Measurements from ENCODE around the gene CHCHD6.

DNA sequence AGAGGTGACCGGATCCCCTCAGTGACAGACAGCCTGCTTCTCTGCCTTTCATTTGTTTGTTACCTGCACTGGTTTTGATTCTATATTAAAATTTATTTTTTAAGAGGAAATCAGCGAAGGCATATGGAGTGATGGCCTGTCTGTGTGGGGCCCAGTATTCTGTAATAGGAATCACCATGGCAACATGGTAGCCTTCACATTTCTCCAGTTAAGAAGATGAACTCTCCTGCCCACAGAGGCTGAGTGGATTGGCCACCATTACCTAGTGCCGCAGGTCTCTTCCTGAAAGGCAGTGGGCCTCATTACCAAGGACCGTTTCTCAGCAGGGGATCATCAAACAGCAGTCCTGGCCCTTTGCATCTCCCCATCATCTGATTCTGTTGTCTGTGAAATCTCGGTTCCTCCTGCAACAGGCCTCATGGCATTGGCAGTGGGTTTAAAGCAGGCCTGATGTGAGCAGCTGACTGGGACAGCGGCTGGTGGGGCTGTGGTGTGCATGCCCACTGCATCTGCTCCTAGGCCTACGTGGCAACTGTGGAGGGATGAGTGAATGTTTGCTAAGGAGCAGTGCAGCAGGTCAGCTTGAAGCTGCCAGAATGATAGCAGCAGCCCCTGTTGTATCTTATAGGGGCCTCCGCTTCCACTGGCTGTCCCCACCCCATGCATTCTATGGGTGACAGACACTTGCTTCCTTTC is 114.5 kb downstream of the CHCHD6 start:
- TF ChIP-seq NR2C2 (CRISPR knock-in tag; IDR thresholded peaks at IDR 0.05), result no peak
- TF ChIP-seq CTCF (IDR thresholded peaks at IDR 0.05), result no peak
- TF ChIP-seq ZNF425 (CRISPR knock-in tag; conservative IDR thresholded peaks at IDR 0.05), result no peak
- no peak for TF ChIP-seq NR3C1 (CRISPR knock-in tag; conservative IDR thresholded peaks at IDR 0.05; ENCODE audit: low read depth)
- TF ChIP-seq, protein P1, sequence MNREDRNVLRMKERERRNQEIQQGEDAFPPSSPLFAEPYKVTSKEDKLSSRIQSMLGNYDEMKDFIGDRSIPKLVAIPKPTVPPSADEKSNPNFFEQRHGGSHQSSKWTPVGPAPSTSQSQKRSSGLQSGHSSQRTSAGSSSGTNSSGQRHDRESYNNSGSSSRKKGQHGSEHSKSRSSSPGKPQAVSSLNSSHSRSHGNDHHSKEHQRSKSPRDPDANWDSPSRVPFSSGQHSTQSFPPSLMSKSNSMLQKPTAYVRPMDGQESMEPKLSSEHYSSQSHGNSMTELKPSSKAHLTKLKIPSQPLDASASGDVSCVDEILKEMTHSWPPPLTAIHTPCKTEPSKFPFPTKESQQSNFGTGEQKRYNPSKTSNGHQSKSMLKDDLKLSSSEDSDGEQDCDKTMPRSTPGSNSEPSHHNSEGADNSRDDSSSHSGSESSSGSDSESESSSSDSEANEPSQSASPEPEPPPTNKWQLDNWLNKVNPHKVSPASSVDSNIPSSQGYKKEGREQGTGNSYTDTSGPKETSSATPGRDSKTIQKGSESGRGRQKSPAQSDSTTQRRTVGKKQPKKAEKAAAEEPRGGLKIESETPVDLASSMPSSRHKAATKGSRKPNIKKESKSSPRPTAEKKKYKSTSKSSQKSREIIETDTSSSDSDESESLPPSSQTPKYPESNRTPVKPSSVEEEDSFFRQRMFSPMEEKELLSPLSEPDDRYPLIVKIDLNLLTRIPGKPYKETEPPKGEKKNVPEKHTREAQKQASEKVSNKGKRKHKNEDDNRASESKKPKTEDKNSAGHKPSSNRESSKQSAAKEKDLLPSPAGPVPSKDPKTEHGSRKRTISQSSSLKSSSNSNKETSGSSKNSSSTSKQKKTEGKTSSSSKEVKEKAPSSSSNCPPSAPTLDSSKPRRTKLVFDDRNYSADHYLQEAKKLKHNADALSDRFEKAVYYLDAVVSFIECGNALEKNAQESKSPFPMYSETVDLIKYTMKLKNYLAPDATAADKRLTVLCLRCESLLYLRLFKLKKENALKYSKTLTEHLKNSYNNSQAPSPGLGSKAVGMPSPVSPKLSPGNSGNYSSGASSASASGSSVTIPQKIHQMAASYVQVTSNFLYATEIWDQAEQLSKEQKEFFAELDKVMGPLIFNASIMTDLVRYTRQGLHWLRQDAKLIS (CRISPR knock-in tag; IDR thresholded peaks at IDR 0.05; ENCODE audit: borderline replicate concordance), result no peak
- TF ChIP-seq ARID4B (CRISPR knock-in tag; IDR thresholded peaks at IDR 0.05; ENCODE audit: borderline replicate concordance), result no peak
- TF ChIP-seq ZBTB21 (CRISPR knock-in tag; IDR thresholded peaks at IDR 0.05; ENCODE audit: borderline replicate concordance), result no peak
- TF ChIP-seq, protein P2, sequence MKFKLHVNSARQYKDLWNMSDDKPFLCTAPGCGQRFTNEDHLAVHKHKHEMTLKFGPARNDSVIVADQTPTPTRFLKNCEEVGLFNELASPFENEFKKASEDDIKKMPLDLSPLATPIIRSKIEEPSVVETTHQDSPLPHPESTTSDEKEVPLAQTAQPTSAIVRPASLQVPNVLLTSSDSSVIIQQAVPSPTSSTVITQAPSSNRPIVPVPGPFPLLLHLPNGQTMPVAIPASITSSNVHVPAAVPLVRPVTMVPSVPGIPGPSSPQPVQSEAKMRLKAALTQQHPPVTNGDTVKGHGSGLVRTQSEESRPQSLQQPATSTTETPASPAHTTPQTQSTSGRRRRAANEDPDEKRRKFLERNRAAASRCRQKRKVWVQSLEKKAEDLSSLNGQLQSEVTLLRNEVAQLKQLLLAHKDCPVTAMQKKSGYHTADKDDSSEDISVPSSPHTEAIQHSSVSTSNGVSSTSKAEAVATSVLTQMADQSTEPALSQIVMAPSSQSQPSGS (CRISPR knock-in tag; IDR thresholded peaks at IDR 0.05; ENCODE audit: borderline replicate concordance, low read depth), result no peak
- TF ChIP-seq NFE2L1 (CRISPR knock-in tag; IDR thresholded peaks at IDR 0.05), result no peak
- TF ChIP-seq, protein P3, sequence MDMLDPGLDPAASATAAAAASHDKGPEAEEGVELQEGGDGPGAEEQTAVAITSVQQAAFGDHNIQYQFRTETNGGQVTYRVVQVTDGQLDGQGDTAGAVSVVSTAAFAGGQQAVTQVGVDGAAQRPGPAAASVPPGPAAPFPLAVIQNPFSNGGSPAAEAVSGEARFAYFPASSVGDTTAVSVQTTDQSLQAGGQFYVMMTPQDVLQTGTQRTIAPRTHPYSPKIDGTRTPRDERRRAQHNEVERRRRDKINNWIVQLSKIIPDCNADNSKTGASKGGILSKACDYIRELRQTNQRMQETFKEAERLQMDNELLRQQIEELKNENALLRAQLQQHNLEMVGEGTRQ (CRISPR knock-in tag; IDR thresholded peaks at IDR 0.05), result no peak
- TF ChIP-seq, protein P4, sequence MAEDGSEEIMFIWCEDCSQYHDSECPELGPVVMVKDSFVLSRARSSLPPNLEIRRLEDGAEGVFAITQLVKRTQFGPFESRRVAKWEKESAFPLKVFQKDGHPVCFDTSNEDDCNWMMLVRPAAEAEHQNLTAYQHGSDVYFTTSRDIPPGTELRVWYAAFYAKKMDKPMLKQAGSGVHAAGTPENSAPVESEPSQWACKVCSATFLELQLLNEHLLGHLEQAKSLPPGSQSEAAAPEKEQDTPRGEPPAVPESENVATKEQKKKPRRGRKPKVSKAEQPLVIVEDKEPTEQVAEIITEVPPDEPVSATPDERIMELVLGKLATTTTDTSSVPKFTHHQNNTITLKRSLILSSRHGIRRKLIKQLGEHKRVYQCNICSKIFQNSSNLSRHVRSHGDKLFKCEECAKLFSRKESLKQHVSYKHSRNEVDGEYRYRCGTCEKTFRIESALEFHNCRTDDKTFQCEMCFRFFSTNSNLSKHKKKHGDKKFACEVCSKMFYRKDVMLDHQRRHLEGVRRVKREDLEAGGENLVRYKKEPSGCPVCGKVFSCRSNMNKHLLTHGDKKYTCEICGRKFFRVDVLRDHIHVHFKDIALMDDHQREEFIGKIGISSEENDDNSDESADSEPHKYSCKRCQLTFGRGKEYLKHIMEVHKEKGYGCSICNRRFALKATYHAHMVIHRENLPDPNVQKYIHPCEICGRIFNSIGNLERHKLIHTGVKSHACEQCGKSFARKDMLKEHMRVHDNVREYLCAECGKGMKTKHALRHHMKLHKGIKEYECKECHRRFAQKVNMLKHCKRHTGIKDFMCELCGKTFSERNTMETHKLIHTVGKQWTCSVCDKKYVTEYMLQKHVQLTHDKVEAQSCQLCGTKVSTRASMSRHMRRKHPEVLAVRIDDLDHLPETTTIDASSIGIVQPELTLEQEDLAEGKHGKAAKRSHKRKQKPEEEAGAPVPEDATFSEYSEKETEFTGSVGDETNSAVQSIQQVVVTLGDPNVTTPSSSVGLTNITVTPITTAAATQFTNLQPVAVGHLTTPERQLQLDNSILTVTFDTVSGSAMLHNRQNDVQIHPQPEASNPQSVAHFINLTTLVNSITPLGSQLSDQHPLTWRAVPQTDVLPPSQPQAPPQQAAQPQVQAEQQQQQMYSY (CRISPR knock-in tag; IDR thresholded peaks at IDR 0.05), result no peak
- no peak for TF ChIP-seq GRHL2 (CRISPR knock-in tag; IDR thresholded peaks at IDR 0.05; ENCODE audit: insufficient replicate concordance, severe bottlenecking)

Data from WTC11 (cell line).